ENCODE data around the gene POSTN.

Gene POSTN

DNA sequence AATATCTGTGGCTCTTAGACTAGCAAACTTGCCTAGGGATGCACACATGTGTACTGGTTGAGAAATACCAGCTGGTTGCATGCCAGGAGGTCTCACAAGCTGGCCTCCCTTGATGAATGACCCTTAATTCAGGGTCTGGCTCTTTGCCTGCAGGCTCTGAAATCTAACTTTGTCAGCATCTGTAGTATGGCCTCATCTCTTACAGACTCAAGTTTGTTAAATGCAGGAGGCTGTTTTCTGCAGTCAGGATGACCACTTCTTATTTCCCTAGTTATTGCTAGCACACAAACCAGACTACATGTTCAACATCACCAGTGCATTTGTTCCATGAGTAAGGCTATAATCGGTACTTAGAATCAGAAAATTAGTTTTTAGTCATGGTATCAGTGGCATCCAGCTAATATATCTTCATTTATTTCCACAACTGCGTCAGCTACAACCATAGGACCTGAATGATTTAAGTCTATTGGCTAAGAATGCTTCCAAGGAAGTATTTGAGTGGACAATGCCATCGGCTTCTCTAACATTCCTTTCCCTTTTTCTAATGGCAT lies 23.3 kb upstream of the POSTN start:
- no peaks in the 10 kb centered on the region for H4K20me1 ChIP-seq
- TF ChIP-seq Cebpa-rat (IDR thresholded peaks at IDR 0.05), result no peak
- H3K4me1 ChIP-seq, result peaks cover 8% of the 10 kb centered on the region
- no peak overlapping the region for H3K4me2 ChIP-seq
- no peak overlapping the region for H3K4me3 ChIP-seq
- H3K36me3 ChIP-seq, result no peaks in the 10 kb centered on the region
- H3K27ac ChIP-seq, result no peak overlapping the region
- no peak overlapping the region for H3K9ac ChIP-seq
- no peaks in the 10 kb centered on the region for H3K27me3 ChIP-seq
- no peaks in the 10 kb centered on the region for H3K9me3 ChIP-seq

DNA sequence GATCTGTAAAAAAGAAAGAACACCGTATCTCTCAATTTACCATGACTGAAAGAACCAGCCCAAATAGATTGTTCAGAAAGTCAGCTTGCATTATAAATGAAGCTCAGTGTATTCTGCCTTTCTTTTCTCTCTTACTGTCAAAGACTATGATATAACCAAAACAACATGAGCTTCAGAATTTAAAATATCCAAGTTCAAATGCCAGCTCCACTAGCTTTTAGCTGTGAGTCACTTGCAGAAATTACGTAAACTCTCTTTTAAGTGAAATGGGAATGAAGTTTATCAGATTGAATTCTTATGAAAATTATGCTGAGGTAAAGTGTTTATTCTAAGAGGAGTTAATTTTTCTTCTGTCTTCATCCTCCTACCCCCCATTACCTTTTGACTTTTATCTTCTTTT lies 20.0 kb upstream of the POSTN start:
- Histone ChIP-seq H3K27ac (no peak overlapping the region), H3K4me2 (no peak overlapping the region), H3K4me3 (no peak overlapping the region), H4K20me1 (no peaks in the 10 kb centered on the region), H3K9ac (no peak overlapping the region), H3K27me3 (no peaks in the 10 kb centered on the region), H3K4me1 (peaks cover 11% of the 10 kb centered on the region), H3K36me3 (no peaks in the 10 kb centered on the region), H3K9me3 (no peaks in the 10 kb centered on the region)
- no peak for TF ChIP-seq Cebpa-rat (IDR thresholded peaks at IDR 0.05)

DNA sequence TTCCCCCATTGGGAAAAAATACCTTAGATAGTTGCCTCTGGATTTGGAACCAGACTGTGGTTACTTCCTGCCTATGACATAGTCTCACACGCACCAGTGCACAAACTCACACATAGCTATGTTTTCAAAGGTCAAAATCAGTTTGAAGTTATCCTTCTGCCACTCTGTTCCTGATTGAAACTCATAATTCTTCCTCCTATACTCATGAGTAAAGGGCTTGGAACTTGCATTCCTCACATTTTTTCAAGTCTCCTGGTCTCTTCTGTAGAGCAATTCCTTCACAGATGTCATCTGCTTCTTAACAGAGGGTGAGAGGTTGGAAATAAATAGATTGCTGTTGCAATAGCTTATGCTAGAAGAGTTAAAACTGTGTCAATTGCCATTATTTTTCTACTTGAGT lies 18.6 kb upstream of the POSTN start:
- Histone ChIP-seq H4K20me1 (no peaks in the 10 kb centered on the region), H3K36me3 (no peaks in the 10 kb centered on the region), H3K9me3 (no peaks in the 10 kb centered on the region), H3K9ac (no peak overlapping the region), H3K27me3 (no peaks in the 10 kb centered on the region), H3K4me2 (peak overlapping the region; percentile 31), H3K4me3 (no peak overlapping the region), H3K4me1 (peaks cover 11% of the 10 kb centered on the region), H3K27ac (no peak overlapping the region)
- no peak for TF ChIP-seq Cebpa-rat (IDR thresholded peaks at IDR 0.05)

DNA sequence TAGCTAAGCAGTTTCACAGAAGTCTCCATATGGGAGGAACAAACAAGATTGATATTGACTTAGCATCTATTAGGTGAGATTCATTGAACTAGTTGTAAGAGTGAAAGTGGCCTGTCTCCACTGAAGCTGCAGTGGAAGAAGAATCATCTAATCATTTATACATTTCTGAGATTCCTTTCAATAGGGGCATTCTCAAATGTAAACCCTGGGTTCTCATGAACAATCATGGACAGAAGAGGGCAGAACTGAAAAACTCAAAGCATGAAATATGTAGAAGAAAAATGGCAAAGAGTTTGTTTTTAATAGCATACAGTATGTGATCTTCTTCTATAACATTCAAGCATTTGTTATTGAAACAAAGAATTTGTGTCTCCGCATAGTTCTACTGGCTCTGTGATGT lies 17.6 kb upstream of the POSTN start:
- H3K9ac ChIP-seq, result no peak overlapping the region
- H3K27me3 ChIP-seq, result no peaks in the 10 kb centered on the region
- H3K4me1 ChIP-seq, result peaks cover 11% of the 10 kb centered on the region
- no peak for TF ChIP-seq Cebpa-rat (IDR thresholded peaks at IDR 0.05)
- H4K20me1 ChIP-seq, result no peaks in the 10 kb centered on the region
- no peak overlapping the region for H3K27ac ChIP-seq
- no peaks in the 10 kb centered on the region for H3K36me3 ChIP-seq
- no peak overlapping the region for H3K4me2 ChIP-seq
- no peak overlapping the region for H3K4me3 ChIP-seq
- no peaks in the 10 kb centered on the region for H3K9me3 ChIP-seq

DNA sequence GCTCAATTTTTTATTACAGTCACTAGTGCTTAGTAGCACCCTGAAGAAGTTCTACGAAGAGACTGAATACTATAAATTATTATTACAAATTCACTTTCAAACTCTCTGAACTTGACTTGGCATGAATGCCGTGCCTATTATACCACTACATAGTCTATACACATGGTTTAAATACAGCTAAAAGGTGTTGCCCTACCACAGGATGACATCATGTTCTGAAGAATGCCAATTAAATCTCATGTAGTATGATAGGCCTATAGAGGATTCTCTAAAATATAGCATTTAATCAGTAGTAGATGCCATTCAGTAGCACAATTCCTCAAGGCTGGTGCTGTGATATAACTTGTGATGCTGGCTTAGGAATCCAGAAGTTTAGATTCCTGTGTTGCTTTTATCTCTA lies 16.7 kb upstream of the POSTN start:
- no peak for TF ChIP-seq Cebpa-rat (IDR thresholded peaks at IDR 0.05)
- Histone ChIP-seq H3K27ac (no peak overlapping the region), H3K4me1 (peaks cover 11% of the 10 kb centered on the region), H3K4me2 (no peak overlapping the region), H3K4me3 (no peak overlapping the region), H4K20me1 (no peaks in the 10 kb centered on the region), H3K27me3 (no peaks in the 10 kb centered on the region), H3K9ac (no peak overlapping the region), H3K36me3 (no peaks in the 10 kb centered on the region), H3K9me3 (no peaks in the 10 kb centered on the region)

DNA sequence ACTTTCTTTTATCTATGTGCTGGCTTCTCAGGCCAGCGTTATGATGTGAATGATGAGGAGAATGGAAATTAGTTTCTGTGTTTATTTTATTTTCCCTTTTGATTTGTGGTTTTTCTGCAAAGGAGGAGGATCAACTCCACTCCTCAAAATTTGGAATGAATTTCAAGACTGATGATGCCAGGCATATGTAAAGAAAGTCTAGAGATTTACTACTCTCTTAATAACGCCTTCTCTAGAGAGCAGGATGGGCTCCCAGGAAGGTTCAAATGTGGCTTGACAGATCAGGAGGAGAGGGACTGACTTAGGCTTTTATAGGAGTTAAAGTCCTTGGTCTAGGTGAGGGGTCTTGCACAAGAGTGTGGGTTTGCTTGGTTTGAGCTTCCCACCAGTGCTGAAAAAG lies 15.1 kb upstream of the POSTN start:
- Histone ChIP-seq H3K9me3 (no peaks in the 10 kb centered on the region), H3K27me3 (no peaks in the 10 kb centered on the region), H3K36me3 (no peaks in the 10 kb centered on the region), H3K4me3 (no peak overlapping the region), H3K27ac (no peak overlapping the region), H3K4me2 (no peak overlapping the region), H4K20me1 (no peaks in the 10 kb centered on the region), H3K4me1 (peaks cover 11% of the 10 kb centered on the region), H3K9ac (no peak overlapping the region)
- no peak for TF ChIP-seq Cebpa-rat (IDR thresholded peaks at IDR 0.05)

DNA sequence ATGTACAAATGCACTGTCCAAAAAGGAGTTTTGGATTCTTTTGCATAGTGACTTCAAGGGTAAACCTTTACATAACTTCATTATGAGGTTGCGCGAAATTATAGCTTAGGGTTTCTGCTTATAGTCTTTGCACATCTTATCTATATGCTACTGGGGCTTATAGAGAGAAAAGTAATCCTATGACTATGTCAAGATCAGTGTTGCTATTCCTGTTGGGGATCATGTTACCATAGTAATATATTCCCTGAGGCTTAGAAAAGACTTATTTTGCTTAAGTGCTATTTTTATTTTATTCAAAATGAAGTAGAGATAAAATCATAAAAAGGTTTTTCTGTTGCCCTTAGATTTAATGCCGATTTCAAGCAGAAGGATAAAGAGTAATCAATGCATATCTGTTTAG lies 14.7 kb upstream of the POSTN start:
- H3K36me3 ChIP-seq, result no peaks in the 10 kb centered on the region

DNA sequence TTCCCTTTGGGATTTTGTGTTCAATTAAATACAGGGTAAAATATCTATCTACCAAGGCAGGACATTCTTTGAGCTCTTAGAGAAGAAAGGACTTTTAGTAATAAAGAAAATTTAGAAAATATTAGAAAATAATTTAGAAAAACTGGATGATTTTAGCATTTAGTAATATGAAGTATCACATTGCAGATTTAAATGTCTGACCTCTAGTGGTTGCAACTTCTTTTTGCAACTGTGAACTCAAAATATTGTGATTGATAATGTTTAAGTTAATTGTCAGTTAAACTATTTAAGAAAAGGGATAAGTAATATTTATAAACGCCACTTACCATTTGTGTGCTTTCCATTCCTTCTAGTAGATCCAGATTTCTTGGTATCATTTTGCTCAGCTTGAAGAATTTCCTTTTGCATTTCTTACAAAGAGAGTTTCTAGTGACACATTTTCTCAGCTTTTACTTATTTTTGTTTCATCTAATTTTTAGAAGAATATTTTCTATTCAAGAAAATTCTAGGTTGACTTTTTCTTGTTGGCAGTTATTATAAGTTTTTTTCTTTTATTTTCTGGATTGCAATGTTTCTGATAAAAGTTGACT lies 10.3 kb upstream of the POSTN start:
- Histone ChIP-seq H4K20me1 (no peaks in the 10 kb centered on the region), H3K4me2 (no peak overlapping the region), H3K4me3 (no peak overlapping the region), H3K27ac (no peak overlapping the region), H3K36me3 (no peaks in the 10 kb centered on the region), H3K27me3 (no peaks in the 10 kb centered on the region), H3K9me3 (no peaks in the 10 kb centered on the region), H3K4me1 (no peaks in the 10 kb centered on the region), H3K9ac (no peak overlapping the region)
- no peak for TF ChIP-seq Cebpa-rat (IDR thresholded peaks at IDR 0.05)

More for the DNA sequence above, 14.7 kb upstream of the POSTN start:
- no peak overlapping the region for H3K4me3 ChIP-seq
- no peaks in the 10 kb centered on the region for H3K27me3 ChIP-seq
- no peak overlapping the region for H3K4me2 ChIP-seq
- peaks cover 11% of the 10 kb centered on the region for H3K4me1 ChIP-seq
- H3K9ac ChIP-seq, result no peak overlapping the region
- no peak overlapping the region for H3K27ac ChIP-seq
- H4K20me1 ChIP-seq, result no peaks in the 10 kb centered on the region
- TF ChIP-seq Cebpa-rat (IDR thresholded peaks at IDR 0.05), result no peak
- H3K9me3 ChIP-seq, result no peaks in the 10 kb centered on the region

DNA sequence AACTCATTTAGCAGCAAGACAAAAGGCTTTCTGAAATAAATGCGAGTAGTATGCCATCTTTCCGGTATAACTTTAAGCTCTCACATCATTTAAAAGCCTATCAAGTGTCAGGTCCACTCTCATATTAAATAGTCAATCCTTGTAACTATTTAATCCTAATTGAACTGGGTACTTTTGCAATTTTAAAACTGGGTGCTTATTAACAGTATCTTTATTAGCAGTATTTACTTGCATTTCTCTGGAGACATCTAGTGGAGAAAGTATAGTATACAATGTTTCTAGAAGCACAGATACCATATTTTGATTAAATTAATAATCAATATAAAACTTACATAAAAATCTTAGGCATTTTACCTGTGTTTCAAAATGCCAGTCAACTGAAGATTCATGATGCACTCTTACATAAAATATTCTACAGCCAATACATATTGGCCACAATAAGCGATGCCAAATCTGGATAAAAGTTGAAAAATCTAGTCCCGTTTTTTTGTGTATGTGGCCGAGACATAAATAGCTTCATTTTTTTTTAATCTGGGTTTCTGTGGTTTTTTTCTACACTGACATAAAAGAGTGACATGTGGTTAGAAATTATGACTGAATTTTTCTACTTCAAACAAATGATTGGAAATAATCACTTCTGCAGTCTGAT lies 4.3 kb upstream of the POSTN start:
- no peaks in the 10 kb centered on the region for H3K9me3 ChIP-seq
- no peak overlapping the region for H3K9ac ChIP-seq
- H3K27me3 ChIP-seq, result no peaks in the 10 kb centered on the region
- peaks cover 7% of the 10 kb centered on the region; the same call in 1 of the 2 replicates for H3K4me1 ChIP-seq
- no peaks in the 10 kb centered on the region for H4K20me1 ChIP-seq
- no peaks in the 10 kb centered on the region for H3K36me3 ChIP-seq
- no peak overlapping the region for H3K4me3 ChIP-seq
- no peak for TF ChIP-seq Cebpa-rat (IDR thresholded peaks at IDR 0.05)
- H3K27ac ChIP-seq, result no peak overlapping the region
- peak overlapping the region; percentile 33 for H3K4me2 ChIP-seq

DNA sequence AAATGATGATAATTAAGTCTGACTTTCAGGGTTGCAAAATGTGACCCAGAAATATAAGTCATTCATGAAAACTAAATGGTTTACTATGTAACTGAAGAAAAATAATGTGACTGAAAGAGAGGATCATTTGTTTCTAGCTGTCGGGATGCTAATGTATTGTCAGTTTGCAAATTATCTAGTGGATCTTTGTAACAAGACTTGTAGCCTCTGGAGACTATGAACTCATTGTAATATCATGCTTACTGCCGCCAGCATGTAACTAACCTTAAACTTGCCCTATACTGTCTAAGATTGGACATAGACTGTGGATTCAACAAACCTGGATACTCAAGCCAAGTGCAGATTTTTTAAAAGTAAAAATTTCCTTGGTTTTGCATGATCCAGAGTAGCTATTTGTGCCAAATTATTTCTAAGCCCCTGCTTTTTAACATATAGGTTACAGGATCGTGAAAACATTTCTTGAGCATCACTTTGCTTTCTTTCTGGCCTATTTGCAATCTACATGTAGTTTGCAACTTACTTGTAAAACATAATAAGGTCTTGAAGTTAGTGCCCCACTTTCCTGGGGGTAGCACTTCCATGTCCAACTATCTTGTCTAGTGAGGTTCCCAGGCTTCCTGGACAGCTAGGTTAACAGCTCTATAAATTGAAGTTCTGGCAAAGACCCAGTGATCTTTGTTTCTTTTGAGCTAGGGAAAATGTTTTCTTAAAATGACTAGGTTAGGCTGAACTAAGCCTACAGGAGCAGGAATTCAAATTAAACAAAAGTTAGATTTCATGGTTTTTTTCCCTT lies 3.3 kb upstream of the POSTN start:
- H3K4me1 ChIP-seq, result peaks cover 7% of the 10 kb centered on the region; the same call in 1 of the 2 replicates
- no peaks in the 10 kb centered on the region for H3K9me3 ChIP-seq
- no peak overlapping the region for H3K9ac ChIP-seq
- no peak overlapping the region for H3K4me3 ChIP-seq
- H3K27ac ChIP-seq, result no peak overlapping the region
- H3K4me2 ChIP-seq, result no peak overlapping the region
- no peaks in the 10 kb centered on the region for H3K27me3 ChIP-seq
- no peaks in the 10 kb centered on the region for H3K36me3 ChIP-seq
- no peaks in the 10 kb centered on the region for H4K20me1 ChIP-seq
- TF ChIP-seq Cebpa-rat (IDR thresholded peaks at IDR 0.05), result no peak
